GM12892 (cell line): ENCODE data around the gene PALLD.

Experiments used
- POLR2A ChIP-seq: IDR thresholded peaks from 2 replicates; pipeline ENCODE4 v1.6.1; 2011; ENCODE audit warnings: low read depth, low read length, control low read depth
- POLR2AphosphoS5 ChIP-seq: IDR thresholded peaks from 2 replicates; pipeline ENCODE4 v1.6.1; 2011; ENCODE audit warnings: low read depth, low read length, control low read depth
- TAF1 ChIP-seq: IDR thresholded peaks from 2 replicates; pipeline ENCODE4 v1.6.1; 2011; ENCODE audit warnings: low read depth, mild to moderate bottlenecking, control low read depth, low read length, borderline replicate concordance

- TF ChIP-seq POLR2A (no peak), POLR2AphosphoS5 (no peak), TAF1 (no peak)
Observed at GRCh38 chr4:168811207-168811606, 314.4 kb downstream of the PALLD start.
